ENCODE measurements around the gene KRTAP20-2. TPM values are rescaled to one million over a fixed set of nuclear protein-coding genes. Genes with fewer than 3 reads are reported as not detected.

KRTAP20-2 gene
- total RNA-seq, 2 experiments from 2014 or later = not detected

DNA sequence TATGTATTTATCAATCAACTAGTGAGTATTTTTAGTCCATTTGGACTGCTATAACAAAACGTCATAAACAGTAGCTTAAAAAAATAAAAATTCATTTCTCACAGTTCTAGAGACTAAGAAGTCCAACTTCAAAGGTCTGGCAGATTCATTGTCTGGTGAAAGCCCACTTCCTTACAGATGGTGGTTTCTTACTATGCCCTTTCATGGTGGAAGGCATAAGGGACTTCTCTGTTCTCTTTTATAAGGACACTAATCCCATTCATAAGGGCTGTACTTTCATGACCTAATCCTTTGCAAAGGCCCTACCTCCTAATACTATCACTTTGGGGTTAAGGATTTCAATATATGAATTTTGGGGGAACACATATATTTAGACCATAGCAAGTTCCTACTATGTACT is 45.6 kb downstream of the KRTAP20-2 start:
- Mint-ChIP-seq H3K27ac (no peak overlapping the region), H3K27me3 (peaks cover 2% of the 10 kb centered on the region), H3K4me3 (no peak overlapping the region), H3K36me3 (ENCODE audit: low read depth) (no peaks in the 10 kb centered on the region), H3K9me3 (ENCODE audit: low read depth) (no peaks in the 10 kb centered on the region), H3K4me1 (no peaks in the 10 kb centered on the region)
- intact Hi-C loops (cut with DNase I, micrococcal nuclease) = no loop called here
- no peak for ATAC-seq
- no peak for DNase-seq
- CTCF ChIA-PET = no interaction called here
- POLR2A ChIA-PET = no interaction called here

DNA sequence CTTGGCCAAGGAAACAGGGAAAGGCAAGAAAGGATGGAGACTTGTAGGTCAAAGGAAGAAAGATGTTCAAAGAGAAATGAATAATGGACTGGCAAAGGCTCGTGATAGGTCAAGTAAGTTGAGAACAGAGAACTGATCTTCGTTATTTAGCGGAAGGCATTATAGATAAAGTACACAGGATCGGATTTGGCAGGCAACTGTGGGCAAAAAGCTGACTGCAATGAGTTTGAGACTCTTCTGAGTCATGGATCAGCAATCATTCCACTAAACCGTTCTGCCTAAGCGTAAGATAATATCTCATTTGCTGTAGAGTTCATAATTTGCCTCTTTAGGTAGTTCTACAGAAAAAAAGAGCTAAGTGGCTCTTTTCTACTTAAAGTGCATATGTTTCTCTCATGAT is 49.5 kb downstream of the KRTAP20-2 start:
- H3K9me3 Mint-ChIP-seq (ENCODE audit: low read depth) = no peaks in the 10 kb centered on the region
- ChIA-PET CTCF (no interaction called here), POLR2A (no interaction called here)
- H3K27me3 Mint-ChIP-seq = peaks cover 3% of the 10 kb centered on the region
- no peaks in the 10 kb centered on the region for H3K4me1 Mint-ChIP-seq
- H3K36me3 Mint-ChIP-seq (ENCODE audit: low read depth) = no peaks in the 10 kb centered on the region
- intact Hi-C loops (cut with DNase I, micrococcal nuclease) = no loop called here
- ATAC-seq (no peak), DNase-seq (no peak)
- H3K27ac Mint-ChIP-seq = no peak overlapping the region
- H3K4me3 Mint-ChIP-seq = no peak overlapping the region

Other genes starting within 250 kb of the KRTAP20-2 start
- gene KRTAP13-1, start 239.2 kb upstream of the KRTAP20-2 start, total RNA-seq = not detected
- gene KRTAP13-3, start 209.3 kb upstream of the KRTAP20-2 start, total RNA-seq = not detected
- not detected for gene KRTAP13-4, start 205.0 kb upstream of the KRTAP20-2 start, total RNA-seq
- gene KRTAP15-1, start 194.9 kb upstream of the KRTAP20-2 start, total RNA-seq = not detected
- not detected for gene KRTAP19-1, start 154.8 kb upstream of the KRTAP20-2 start, total RNA-seq
- gene KRTAP19-2, start 147.8 kb upstream of the KRTAP20-2 start, total RNA-seq = not detected
- gene KRTAP19-3, start 143.2 kb upstream of the KRTAP20-2 start, total RNA-seq = not detected
- gene KRTAP19-4, start 138.0 kb upstream of the KRTAP20-2 start, total RNA-seq = not detected
- gene KRTAP19-5, start 133.1 kb upstream of the KRTAP20-2 start, total RNA-seq = not detected
- gene KRTAP19-6, start 93.3 kb upstream of the KRTAP20-2 start, total RNA-seq = not detected
- gene KRTAP19-7, start 73.9 kb upstream of the KRTAP20-2 start, total RNA-seq = not detected
- not detected for gene KRTAP22-2, start 44.8 kb upstream of the KRTAP20-2 start, total RNA-seq
- not detected for gene KRTAP6-3, start 42.8 kb upstream of the KRTAP20-2 start, total RNA-seq
- gene KRTAP6-2, start 36.3 kb upstream of the KRTAP20-2 start, total RNA-seq = not detected
- not detected for gene KRTAP22-1, start 34.1 kb upstream of the KRTAP20-2 start, total RNA-seq
- gene KRTAP6-1, start 21.3 kb upstream of the KRTAP20-2 start, total RNA-seq = not detected
- not detected for gene KRTAP20-1, start 18.8 kb upstream of the KRTAP20-2 start, total RNA-seq
- not detected for gene KRTAP20-4, start 14.6 kb upstream of the KRTAP20-2 start, total RNA-seq
- not detected for gene KRTAP20-3, start 7.7 kb downstream of the KRTAP20-2 start, total RNA-seq
- not detected for gene KRTAP21-3, start 83.6 kb downstream of the KRTAP20-2 start, total RNA-seq
- gene KRTAP21-2, start 112.1 kb downstream of the KRTAP20-2 start, total RNA-seq = not detected
- not detected for gene KRTAP21-1, start 120.2 kb downstream of the KRTAP20-2 start, total RNA-seq
- gene KRTAP8-1, start 178.1 kb downstream of the KRTAP20-2 start, total RNA-seq = not detected
- not detected for gene KRTAP7-1, start 194.6 kb downstream of the KRTAP20-2 start, total RNA-seq
- not detected for gene KRTAP11-1, start 246.4 kb downstream of the KRTAP20-2 start, total RNA-seq